Hepatocyte (in vitro differentiated cells): ENCODE measurements around the gene RIPK4.

Experiments
- CTCF ChIP-seq: fragments of 200-600 bp; sonication (generic); IDR thresholded peaks from 2 replicates; pipeline ENCODE4 v1.5.1; 2016; ENCODE audit warnings: antibody characterized with exemption, mild to moderate bottlenecking; ENCODE audit not compliant: poor library complexity
- EZH2 ChIP-seq: fragments of 200-600 bp; sonication (generic); IDR thresholded peaks from 2 replicates; pipeline ENCODE4 v1.6.1; 2016; ENCODE audit warnings: antibody characterized with exemption, mild to moderate bottlenecking, borderline replicate concordance
- EZH2phosphoT487 ChIP-seq: fragments of 200-600 bp; sonication (generic); IDR thresholded peaks from one replicate; pipeline ENCODE4 v1.6.1; 2018; ENCODE audit warnings: antibody characterized with exemption, mild to moderate bottlenecking, low read depth, moderate library complexity; ENCODE audit not compliant: unreplicated experiment, severe bottlenecking

- TF ChIP-seq CTCF (no peak), EZH2phosphoT487 (no peak), EZH2 (no peak)
Observed at GRCh38 chr21:41806773-41807172, 39.9 kb upstream of the RIPK4 start.
